Measurements from ENCODE around the gene PRIM1.
"Not testable (repeated sequence)": the region's sequence is repeated elsewhere in the genome, so short reads cannot be mapped to it uniquely, and the experiment has no call there.

- not testable (repeated sequence) for TF ChIP-seq ZNF747 (CRISPR knock-in tag; IDR thresholded peaks at IDR 0.05; ENCODE audit: borderline replicate concordance); RNF2 (conservative IDR thresholded peaks at IDR 0.05; ENCODE audit: low read depth); ZNF543 (CRISPR knock-in tag; IDR thresholded peaks at IDR 0.05); EZH2 (conservative IDR thresholded peaks at IDR 0.05; ENCODE audit: low read depth, low read length); CC2D1A (CRISPR knock-in tag; IDR thresholded peaks at IDR 0.05); YY1 (IDR thresholded peaks at IDR 0.05; ENCODE audit: insufficient read depth, insufficient replicate concordance, low read depth, low read length); ZNF879 (CRISPR knock-in tag; IDR thresholded peaks at IDR 0.05); ZFP36L1 (CRISPR knock-in tag; IDR thresholded peaks at IDR 0.05); NFYB (CRISPR knock-in tag; IDR thresholded peaks at IDR 0.05); TAF15 (IDR thresholded peaks at IDR 0.05; ENCODE audit: low read depth, low read length, poor library complexity, severe bottlenecking); ZNF30 (CRISPR knock-in tag; IDR thresholded peaks at IDR 0.05)
These were observed 41.0 kb upstream of the PRIM1 start for GRCh38 chr12:56793124-56793523.
